ENCODE data around the gene STAP2.

Gene STAP2

DNA sequence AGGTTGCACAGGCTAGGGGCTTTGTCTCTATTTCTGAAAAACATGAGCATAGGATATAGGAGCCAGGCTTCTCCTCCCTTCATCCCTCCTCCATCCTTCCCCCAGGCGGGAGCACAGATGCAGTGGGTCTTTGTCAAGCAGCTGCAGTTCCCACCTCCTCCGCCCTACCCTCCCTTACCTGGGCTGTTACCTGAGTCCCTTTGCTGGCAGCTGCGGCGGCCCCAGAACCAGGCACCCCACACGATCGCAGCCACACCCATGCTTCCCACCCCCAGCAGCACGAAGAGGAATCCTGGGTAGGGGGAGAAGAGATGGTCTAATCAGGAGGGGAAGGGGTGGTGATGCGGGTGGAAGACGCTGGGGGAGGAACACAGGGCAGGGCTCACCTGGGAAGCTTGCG is 44.2 kb downstream of the STAP2 start:
- no peaks in the 10 kb centered on the region for H3K9me2 ChIP-seq (ENCODE audit: low read depth, low read length)
- H3K79me2 ChIP-seq (ENCODE audit: insufficient read depth, low read length) = no peaks in the 10 kb centered on the region
- H3K9ac ChIP-seq (ENCODE audit: low read length) = no peak overlapping the region
- no peak overlapping the region for H3K27ac ChIP-seq (ENCODE audit: low read depth, low read length, poor library complexity, severe bottlenecking)
- H3K4me2 ChIP-seq (ENCODE audit: low read length) = no peak overlapping the region
- no peaks in the 10 kb centered on the region for H4K20me1 ChIP-seq (ENCODE audit: insufficient read depth, low read length)
- H3K9me3 ChIP-seq (ENCODE audit: low read length) = no peaks in the 10 kb centered on the region
- no peak overlapping the region for H3K4me3 ChIP-seq (ENCODE audit: low read depth, low read length, poor library complexity, severe bottlenecking)
- TF ChIP-seq, protein P1, sequence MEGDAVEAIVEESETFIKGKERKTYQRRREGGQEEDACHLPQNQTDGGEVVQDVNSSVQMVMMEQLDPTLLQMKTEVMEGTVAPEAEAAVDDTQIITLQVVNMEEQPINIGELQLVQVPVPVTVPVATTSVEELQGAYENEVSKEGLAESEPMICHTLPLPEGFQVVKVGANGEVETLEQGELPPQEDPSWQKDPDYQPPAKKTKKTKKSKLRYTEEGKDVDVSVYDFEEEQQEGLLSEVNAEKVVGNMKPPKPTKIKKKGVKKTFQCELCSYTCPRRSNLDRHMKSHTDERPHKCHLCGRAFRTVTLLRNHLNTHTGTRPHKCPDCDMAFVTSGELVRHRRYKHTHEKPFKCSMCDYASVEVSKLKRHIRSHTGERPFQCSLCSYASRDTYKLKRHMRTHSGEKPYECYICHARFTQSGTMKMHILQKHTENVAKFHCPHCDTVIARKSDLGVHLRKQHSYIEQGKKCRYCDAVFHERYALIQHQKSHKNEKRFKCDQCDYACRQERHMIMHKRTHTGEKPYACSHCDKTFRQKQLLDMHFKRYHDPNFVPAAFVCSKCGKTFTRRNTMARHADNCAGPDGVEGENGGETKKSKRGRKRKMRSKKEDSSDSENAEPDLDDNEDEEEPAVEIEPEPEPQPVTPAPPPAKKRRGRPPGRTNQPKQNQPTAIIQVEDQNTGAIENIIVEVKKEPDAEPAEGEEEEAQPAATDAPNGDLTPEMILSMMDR (IDR thresholded peaks at IDR 0.05; ENCODE audit: low read length) = no peak
- TF ChIP-seq EZH2 (IDR thresholded peaks at IDR 0.05; ENCODE audit: borderline replicate concordance, low read length) = no peak
- no peaks in the 10 kb centered on the region for H3F3A ChIP-seq (ENCODE audit: insufficient read depth, low read length)
- no peaks in the 10 kb centered on the region for H3K36me3 ChIP-seq (ENCODE audit: insufficient read depth, low read length)
- no peak overlapping the region for H2AFZ ChIP-seq (ENCODE audit: low read length)
- peaks cover 7% of the 10 kb centered on the region for H3K4me1 ChIP-seq (ENCODE audit: insufficient read depth, low read length, severe bottlenecking)
- H3K27me3 ChIP-seq (ENCODE audit: insufficient read depth, low read length) = peaks cover 4% of the 10 kb centered on the region; the same call in 1 of the 2 replicates

DNA sequence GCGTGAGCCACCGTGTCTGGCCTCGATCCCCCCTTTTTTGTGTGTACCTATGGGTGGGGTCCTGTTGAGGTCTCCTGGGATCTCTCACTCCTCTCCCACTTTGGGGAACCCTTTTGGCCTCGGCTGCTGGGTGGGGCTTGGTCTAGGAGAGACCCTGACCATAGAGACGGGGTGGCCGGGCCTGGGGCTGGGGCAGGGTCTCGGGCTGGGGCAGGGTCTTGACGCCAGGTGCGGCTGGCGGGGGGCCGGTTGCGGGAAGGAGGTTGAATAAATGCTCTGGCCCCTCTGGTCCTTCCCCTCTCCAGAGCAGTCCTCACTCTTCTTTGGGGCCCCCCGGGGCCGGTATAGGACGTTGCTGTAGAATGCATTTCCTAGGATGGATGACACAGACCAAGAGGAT is 46.1 kb downstream of the STAP2 start:
- H4K20me1 ChIP-seq (ENCODE audit: insufficient read depth, low read length) = no peaks in the 10 kb centered on the region
- no peaks in the 10 kb centered on the region for H3K36me3 ChIP-seq (ENCODE audit: insufficient read depth, low read length)
- no peak overlapping the region for H2AFZ ChIP-seq (ENCODE audit: low read length)
- no peaks in the 10 kb centered on the region for H3F3A ChIP-seq (ENCODE audit: insufficient read depth, low read length)
- peaks cover 7% of the 10 kb centered on the region for H3K4me1 ChIP-seq (ENCODE audit: insufficient read depth, low read length, severe bottlenecking)
- no peaks in the 10 kb centered on the region for H3K9me3 ChIP-seq (ENCODE audit: low read length)
- H3K4me3 ChIP-seq (ENCODE audit: low read depth, low read length, poor library complexity, severe bottlenecking) = no peak overlapping the region
- H3K9me2 ChIP-seq (ENCODE audit: low read depth, low read length) = no peaks in the 10 kb centered on the region
- H3K4me2 ChIP-seq (ENCODE audit: low read length) = no peak overlapping the region
- peaks cover 4% of the 10 kb centered on the region; the same call in 1 of the 2 replicates for H3K27me3 ChIP-seq (ENCODE audit: insufficient read depth, low read length)
- no peak overlapping the region for H3K27ac ChIP-seq (ENCODE audit: low read depth, low read length, poor library complexity, severe bottlenecking)
- TF ChIP-seq, protein P1 (IDR thresholded peaks at IDR 0.05; ENCODE audit: low read length) = no peak
- no peak for TF ChIP-seq EZH2 (IDR thresholded peaks at IDR 0.05; ENCODE audit: borderline replicate concordance, low read length)
- H3K9ac ChIP-seq (ENCODE audit: low read length) = no peak overlapping the region
- no peaks in the 10 kb centered on the region for H3K79me2 ChIP-seq (ENCODE audit: insufficient read depth, low read length)

DNA sequence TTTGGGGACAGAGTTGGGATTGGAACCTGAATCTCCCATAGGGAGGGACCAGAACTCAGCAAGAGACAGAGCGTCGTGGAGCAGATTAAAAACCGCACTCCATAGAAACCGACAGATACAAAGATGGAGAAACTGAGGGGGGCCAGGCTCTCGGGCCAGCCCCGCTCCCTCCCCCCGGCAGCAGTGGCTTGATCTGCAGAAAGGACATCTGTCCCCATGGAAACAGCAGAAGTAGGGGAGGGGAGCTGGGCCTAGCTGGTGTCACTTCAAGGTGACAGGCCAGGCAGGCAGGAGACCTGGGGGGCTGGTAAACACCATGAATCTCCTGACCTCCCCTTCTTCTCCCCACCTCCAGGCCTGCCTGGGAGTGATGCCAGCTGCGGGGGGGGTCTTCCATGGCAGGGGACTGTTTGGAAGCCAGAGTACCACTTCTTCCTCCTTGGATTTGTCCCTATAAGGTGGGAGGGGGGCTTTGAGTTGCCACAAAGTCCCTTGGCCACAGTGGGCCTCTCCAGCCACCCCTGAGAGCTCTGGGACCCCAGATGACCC is 47.4 kb downstream of the STAP2 start:
- Histone ChIP-seq H3K4me1 (ENCODE audit: insufficient read depth, low read length, severe bottlenecking) (peaks cover 1% of the 10 kb centered on the region), H3K9ac (ENCODE audit: low read length) (no peak overlapping the region)

More for the DNA sequence above, 47.4 kb downstream of the STAP2 start:
- H3K9me2 ChIP-seq (ENCODE audit: low read depth, low read length) = no peaks in the 10 kb centered on the region
- no peak for TF ChIP-seq EZH2 (IDR thresholded peaks at IDR 0.05; ENCODE audit: borderline replicate concordance, low read length)
- TF ChIP-seq, protein P1 (IDR thresholded peaks at IDR 0.05; ENCODE audit: low read length) = no peak
- no peak overlapping the region for H3K27ac ChIP-seq (ENCODE audit: low read depth, low read length, poor library complexity, severe bottlenecking)
- no peaks in the 10 kb centered on the region for H3F3A ChIP-seq (ENCODE audit: insufficient read depth, low read length)
- no peaks in the 10 kb centered on the region for H3K36me3 ChIP-seq (ENCODE audit: insufficient read depth, low read length)
- H3K79me2 ChIP-seq (ENCODE audit: insufficient read depth, low read length) = no peaks in the 10 kb centered on the region
- no peaks in the 10 kb centered on the region for H4K20me1 ChIP-seq (ENCODE audit: insufficient read depth, low read length)
- H3K4me2 ChIP-seq (ENCODE audit: low read length) = no peak overlapping the region
- peaks cover 4% of the 10 kb centered on the region; the same call in 1 of the 2 replicates for H3K27me3 ChIP-seq (ENCODE audit: insufficient read depth, low read length)
- no peak overlapping the region for H2AFZ ChIP-seq (ENCODE audit: low read length)
- no peaks in the 10 kb centered on the region for H3K9me3 ChIP-seq (ENCODE audit: low read length)
- no peak overlapping the region for H3K4me3 ChIP-seq (ENCODE audit: low read depth, low read length, poor library complexity, severe bottlenecking)
